K562 (cell line): ENCODE measurements around the gene CDC123. TPM values are rescaled to one million over a fixed set of nuclear protein-coding genes. Genes with fewer than 3 reads are reported as not detected.

Experiments
- C11orf30 ChIP-seq: fragments of 450-650 bp; IDR thresholded peaks from 2 replicates; pipeline ENCODE4 v1.6.1; 2016; ENCODE audit warnings: low read depth, mild to moderate bottlenecking
- GTF2A2 ChIP-seq: IDR thresholded peaks from 2 replicates; pipeline ENCODE4 v1.6.1; 2016; ENCODE audit warnings: mild to moderate bottlenecking, missing genetic modification characterization, missing compliant biosample characterization
- HDAC3 ChIP-seq: fragments of 450-650 bp; IDR thresholded peaks from 2 replicates; pipeline ENCODE4 v1.6.1; 2018; ENCODE audit warnings: borderline replicate concordance, mild to moderate bottlenecking, moderate library complexity; ENCODE audit not compliant: partially characterized antibody
- LARP7 ChIP-seq: fragments of 450-650 bp; IDR thresholded peaks from 2 replicates; pipeline ENCODE4 v1.6.1; 2016
- NFE2 ChIP-seq: IDR thresholded peaks from 2 replicates; pipeline ENCODE4 v1.6.1; 2014; ENCODE audit warnings: antibody characterized with exemption, low read depth
- PHF21A ChIP-seq: fragments of 450-650 bp; IDR thresholded peaks from 2 replicates; pipeline ENCODE4 v1.6.1; 2017; ENCODE audit warnings: low read depth, borderline replicate concordance
- RFX1 ChIP-seq: fragments of 450-650 bp; IDR thresholded peaks from 2 replicates; pipeline ENCODE4 v1.6.1; 2016; ENCODE audit warnings: mild to moderate bottlenecking, moderate library complexity
- SIX5 ChIP-seq, 2 experiments: IDR thresholded peaks; 2 replicates each; pipeline ENCODE4 v1.6.1; 2011; ENCODE audit warnings: low read length in 2 of 2, borderline replicate concordance in 1 of 2, low read depth in 1 of 2, mild to moderate bottlenecking in 1 of 2, moderate library complexity in 1 of 2; ENCODE audit not compliant: insufficient read depth in 1 of 2
- SMAD3 ChIP-seq: fragments of 450-650 bp; formaldehyde crosslinking; conservative IDR thresholded peaks from 2 replicates; pipeline ENCODE4 v1.4.0; 2020; ENCODE audit warnings: mild to moderate bottlenecking
- SRSF3 ChIP-seq: fragments of 200-400 bp; formaldehyde crosslinking; IDR thresholded peaks from 2 replicates; pipeline ENCODE4 v1.6.1; 2016; ENCODE audit warnings: mild to moderate bottlenecking, low read length, moderate library complexity; ENCODE audit not compliant: insufficient read depth
- TEAD2 ChIP-seq: fragments of 450-650 bp; IDR thresholded peaks from 2 replicates; pipeline ENCODE4 v1.6.1; 2016; ENCODE audit warnings: missing genetic modification characterization, control low read depth, missing compliant biosample characterization
- TRIM24 ChIP-seq, 2 experiments: fragments of 450-650 bp; IDR thresholded peaks; 2 replicates each; pipeline ENCODE4 v1.6.1; 2016
- ZBTB5 ChIP-seq: fragments of 450-650 bp; IDR thresholded peaks from 2 replicates; pipeline ENCODE4 v1.6.1; 2017; ENCODE audit warnings: antibody characterized with exemption
- ZBTB7A ChIP-seq: IDR thresholded peaks from 2 replicates; pipeline ENCODE4 v1.6.1; 2011; ENCODE audit warnings: low read depth, mild to moderate bottlenecking, low read length, moderate library complexity, borderline replicate concordance; ENCODE audit not compliant: control insufficient read depth
- ZC3H8 ChIP-seq: fragments of 450-650 bp; IDR thresholded peaks from 2 replicates; pipeline ENCODE4 v1.6.1; 2017
- ZNF318 ChIP-seq, 2 experiments: fragments of 450-650 bp; IDR thresholded peaks; 2 replicates each; pipeline ENCODE4 v1.6.1; 2016; ENCODE audit warnings: mild to moderate bottlenecking in 2 of 2, borderline replicate concordance in 1 of 2, low read depth in 1 of 2, moderate library complexity in 1 of 2
- ZNF668 ChIP-seq: fragments of 250-450 bp; sonication (Bioruptor Pico); IDR thresholded peaks from 2 replicates; pipeline ENCODE4 v1.8.0; 2022; ENCODE audit warnings: mild to moderate bottlenecking, inconsistent platforms
- polyA plus RNA-seq, 8 experiments: library from polyadenylated mRNA; depleted of rRNA in 4 of 8; stranded (reverse) in 5 of 8; unstranded in 3 of 8; fragments of >200 nt; fragmentation: Nextera tagmentation in 2 of 8; fragmentation: Illumina TruSeq in 1 of 8; extraction: Ambion mirVana in 2 of 8; extraction: Trizol in 1 of 8; gene quantifications; 2 replicates each; pipeline versions ENCODE4 v1.2.1 to v1.2.3, GENCODE V29; 2011 to 2014; ENCODE audit warnings: inconsistent platforms in 1 of 8, missing spikeins in 1 of 8
- total RNA-seq, 7 experiments: library from RNA; depleted of rRNA in 6 of 7; stranded (reverse); fragments of >200 nt in 6 of 7; fragmentation: Illumina TruSeq in 2 of 7; extraction: Trizol in 2 of 7; gene quantifications; 2 replicates each; pipeline versions ENCODE4 v1.2.1 to v1.2.3, GENCODE V29; 2011 to 2021; ENCODE audit warnings: low replicate concordance in 1 of 7

Gene CDC123
- total and polyA plus RNA-seq, 9 of the 15 experiments (the other 6 are each of a cell fraction or from before 2014, with no cell fraction given): 137 to 288 (median 175) TPM

GRCh38 chr10:12196531-12197211, 683 bp downstream of the CDC123 start (continued):
- 0 out of 4 replicates have a peak, but pooled peaks of 1 of the 2 experiments have one; percentile 34 for TF ChIP-seq ZNF318 (IDR thresholded peaks at IDR 0.05; ENCODE audit: borderline replicate concordance in 1 of 2, low read depth in 1 of 2)
- TF ChIP-seq NFE2: peak; percentile 57
- no peak for TF ChIP-seq TRIM24 (IDR thresholded peaks at IDR 0.05)
- TF ChIP-seq SIX5 (IDR thresholded peaks at IDR 0.05; ENCODE audit: borderline replicate concordance in 1 of 2, insufficient read depth in 1 of 2, low read depth in 1 of 2, low read length in 2 of 2): no peak
- no peak for TF ChIP-seq ZC3H8
- TF ChIP-seq PHF21A: 0 out of 2 replicates have a peak, but pooled peaks have one; percentile 41
- no peak for TF ChIP-seq ZBTB5
- TF ChIP-seq LARP7: peak; percentile 4; the same call in 1 of the 2 replicates
- peak; percentile 53 for TF ChIP-seq C11orf30
- TF ChIP-seq ZNF668: no peak
- no peak for TF ChIP-seq SRSF3
- TF ChIP-seq ZBTB7A: no peak
- TF ChIP-seq SMAD3 (CRISPR knock-in tag): no peak
- TF ChIP-seq HDAC3: no peak
- TF ChIP-seq TEAD2 (tag): no peak
- TF ChIP-seq GTF2A2 (tag): no peak
- TF ChIP-seq RFX1: no peak
